Measurements from ENCODE around the gene MYH6.
"Not testable (repeated sequence)": the region's sequence is repeated elsewhere in the genome, so short reads cannot be mapped to it uniquely, and the experiment has no call there.

Gene MYH6

DNA sequence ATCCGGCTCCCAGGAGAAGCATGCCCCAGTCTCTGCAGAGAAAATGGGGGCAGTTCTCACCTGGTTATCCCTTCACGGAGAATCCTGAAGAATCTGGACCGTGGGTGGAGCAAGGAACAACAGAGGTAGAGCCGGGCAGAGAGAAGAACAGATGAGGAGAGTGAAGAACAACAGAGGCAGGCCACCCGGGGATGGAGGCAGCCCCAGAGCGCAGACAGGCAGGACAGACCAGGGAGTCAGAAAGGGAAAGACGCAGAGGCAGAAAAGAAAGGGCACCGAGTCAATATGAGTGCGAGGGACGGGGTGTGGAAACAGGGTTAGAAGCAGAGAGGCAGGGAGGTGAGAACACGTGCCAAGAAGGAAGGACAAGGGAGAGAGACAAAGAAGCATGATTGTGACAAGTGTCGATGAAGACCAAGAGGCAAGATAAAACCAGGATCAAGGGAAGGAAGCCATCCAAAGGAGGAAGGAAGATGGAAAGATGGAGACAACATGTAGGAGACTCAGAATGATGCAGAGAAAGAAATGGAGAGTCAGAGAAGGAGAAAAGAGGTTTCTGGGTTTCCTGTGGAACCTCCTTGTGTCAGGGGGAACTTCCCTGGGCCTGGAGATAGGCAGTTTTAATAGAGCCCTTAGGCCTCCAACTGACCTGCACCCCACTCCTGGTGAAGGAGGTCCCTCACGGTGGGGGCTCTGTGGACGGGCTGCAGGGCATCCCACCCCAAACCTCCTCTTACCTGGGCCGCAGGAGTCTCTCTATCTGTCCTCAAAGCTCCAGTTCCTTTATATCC is at the start of gene MYH6:
Gene MYH6 (minus strand): TSS at position 758 of the 791 bp plus-strand sequence. CDS start 1,050 bp downstream, outside the sequence.
- no peak for DNase-seq (ENCODE audit: low read depth)
- TF ChIP-seq, protein P1, sequence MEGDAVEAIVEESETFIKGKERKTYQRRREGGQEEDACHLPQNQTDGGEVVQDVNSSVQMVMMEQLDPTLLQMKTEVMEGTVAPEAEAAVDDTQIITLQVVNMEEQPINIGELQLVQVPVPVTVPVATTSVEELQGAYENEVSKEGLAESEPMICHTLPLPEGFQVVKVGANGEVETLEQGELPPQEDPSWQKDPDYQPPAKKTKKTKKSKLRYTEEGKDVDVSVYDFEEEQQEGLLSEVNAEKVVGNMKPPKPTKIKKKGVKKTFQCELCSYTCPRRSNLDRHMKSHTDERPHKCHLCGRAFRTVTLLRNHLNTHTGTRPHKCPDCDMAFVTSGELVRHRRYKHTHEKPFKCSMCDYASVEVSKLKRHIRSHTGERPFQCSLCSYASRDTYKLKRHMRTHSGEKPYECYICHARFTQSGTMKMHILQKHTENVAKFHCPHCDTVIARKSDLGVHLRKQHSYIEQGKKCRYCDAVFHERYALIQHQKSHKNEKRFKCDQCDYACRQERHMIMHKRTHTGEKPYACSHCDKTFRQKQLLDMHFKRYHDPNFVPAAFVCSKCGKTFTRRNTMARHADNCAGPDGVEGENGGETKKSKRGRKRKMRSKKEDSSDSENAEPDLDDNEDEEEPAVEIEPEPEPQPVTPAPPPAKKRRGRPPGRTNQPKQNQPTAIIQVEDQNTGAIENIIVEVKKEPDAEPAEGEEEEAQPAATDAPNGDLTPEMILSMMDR (IDR thresholded peaks at IDR 0.05; ENCODE audit: insufficient read depth, low read depth, low read length, missing control alignments) = no peak

DNA sequence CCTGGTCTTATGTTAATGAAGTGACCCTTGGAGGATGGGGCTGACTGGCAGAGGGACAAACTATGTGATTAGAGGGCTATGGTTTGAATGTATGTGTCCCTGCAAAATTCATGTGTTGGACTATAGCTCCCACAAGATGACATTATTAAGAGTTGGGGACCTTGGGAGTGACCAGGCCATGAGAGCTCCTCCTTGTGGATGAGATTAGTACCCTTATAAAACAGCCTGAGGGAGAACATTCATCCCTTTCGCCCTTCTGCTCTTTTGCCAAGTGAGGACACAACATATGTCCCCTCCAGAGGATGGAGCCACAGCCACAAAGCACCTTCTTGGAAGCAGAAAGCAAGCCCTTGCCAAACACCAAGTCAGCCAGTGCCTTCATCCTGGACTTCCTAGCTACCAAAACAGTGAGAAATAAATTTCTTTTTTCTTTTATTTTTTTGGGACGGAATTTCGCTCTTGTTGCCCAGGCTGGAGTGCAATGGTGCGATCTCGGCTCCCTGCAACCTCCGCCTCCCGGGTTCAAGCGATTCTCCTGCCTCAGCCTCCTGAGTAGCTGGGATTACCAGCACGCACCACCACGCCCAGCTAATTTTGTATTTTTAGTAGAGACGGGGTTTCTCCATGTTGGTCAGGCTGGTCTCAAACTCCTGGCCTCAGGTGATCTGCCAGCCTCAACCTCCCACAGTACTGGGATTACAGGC is 49.0 kb upstream of the MYH6 start:
- DNase-seq (ENCODE audit: low read depth) = peak; percentile 16
- not testable (repeated sequence) for H3K4me3 ChIP-seq (ENCODE audit: low read length)

More for the DNA sequence above, at the start of gene MYH6:
- no peak within 1 kb of the TSS for H3K4me3 ChIP-seq (ENCODE audit: low read length)

DNA sequence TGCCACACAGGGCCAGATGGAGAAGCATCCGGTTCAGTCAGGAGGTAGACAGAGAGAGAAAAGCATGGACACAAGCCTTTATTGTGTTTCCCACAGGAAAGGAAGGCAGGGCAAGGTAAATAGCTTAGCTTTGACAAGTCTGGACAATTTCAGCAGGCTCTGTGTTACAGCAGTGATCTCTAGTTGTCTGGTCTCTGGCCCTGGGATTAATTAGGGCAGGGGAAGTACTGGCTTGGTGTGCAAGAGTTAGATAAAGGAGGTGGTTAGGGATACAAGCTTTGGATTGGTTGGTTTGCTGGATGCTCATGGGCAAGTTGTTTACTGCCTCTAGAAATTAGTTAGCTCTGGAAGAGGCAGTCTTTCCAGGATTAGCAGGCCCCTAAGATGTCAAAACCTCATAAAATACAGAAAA is 46.4 kb upstream of the MYH6 start:
- H3K4me3 ChIP-seq (ENCODE audit: low read length) = no peak overlapping the region
- TF ChIP-seq, protein P1 (IDR thresholded peaks at IDR 0.05; ENCODE audit: insufficient read depth, low read depth, low read length, missing control alignments) = no peak
- DNase-seq (ENCODE audit: low read depth) = peak; percentile 81

DNA sequence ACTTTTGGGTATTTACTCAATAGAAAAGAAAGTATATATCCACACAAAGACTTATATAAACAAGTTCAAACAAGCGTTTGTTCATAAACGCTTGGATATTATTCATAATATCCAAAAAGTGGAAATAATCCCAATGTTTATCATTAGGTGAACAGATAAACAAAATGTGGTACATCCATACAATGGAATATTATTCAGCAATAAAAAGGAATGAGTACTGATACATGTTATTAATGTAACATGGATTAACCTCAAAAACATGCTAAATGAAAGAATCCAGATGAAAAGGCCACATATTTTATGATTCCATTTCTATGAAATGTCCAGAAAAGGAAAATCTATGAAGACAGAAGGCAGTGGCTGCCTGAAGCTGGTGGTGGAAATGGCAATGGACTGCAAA is 44.2 kb upstream of the MYH6 start:
- TF ChIP-seq, protein P1 (IDR thresholded peaks at IDR 0.05; ENCODE audit: insufficient read depth, low read depth, low read length, missing control alignments) = no peak
- no peak overlapping the region for H3K4me3 ChIP-seq (ENCODE audit: low read length)
- no peak for DNase-seq (ENCODE audit: low read depth)

DNA sequence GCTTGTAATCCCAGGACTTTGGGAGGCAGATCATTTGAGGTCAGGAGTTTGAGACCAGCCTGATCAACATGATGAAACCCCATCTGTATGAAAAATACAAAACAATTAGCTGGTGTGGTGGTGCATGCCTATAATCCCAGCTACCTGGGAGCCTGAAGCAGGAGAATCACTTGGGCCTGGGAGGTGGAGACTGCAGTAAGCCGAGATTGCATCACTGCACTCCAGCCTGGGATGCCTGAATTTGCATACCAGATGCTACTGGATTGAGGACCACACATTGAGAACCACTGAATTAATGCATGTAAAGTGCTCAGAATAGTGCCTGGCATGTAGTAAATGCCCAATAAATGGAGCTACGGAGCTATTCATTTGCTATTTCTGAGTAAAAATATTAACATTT is 42.3 kb upstream of the MYH6 start:
- no peak overlapping the region for H3K4me3 ChIP-seq (ENCODE audit: low read length)
- TF ChIP-seq, protein P1 (IDR thresholded peaks at IDR 0.05; ENCODE audit: insufficient read depth, low read depth, low read length, missing control alignments) = no peak
- DNase-seq (ENCODE audit: low read depth) = no peak

DNA sequence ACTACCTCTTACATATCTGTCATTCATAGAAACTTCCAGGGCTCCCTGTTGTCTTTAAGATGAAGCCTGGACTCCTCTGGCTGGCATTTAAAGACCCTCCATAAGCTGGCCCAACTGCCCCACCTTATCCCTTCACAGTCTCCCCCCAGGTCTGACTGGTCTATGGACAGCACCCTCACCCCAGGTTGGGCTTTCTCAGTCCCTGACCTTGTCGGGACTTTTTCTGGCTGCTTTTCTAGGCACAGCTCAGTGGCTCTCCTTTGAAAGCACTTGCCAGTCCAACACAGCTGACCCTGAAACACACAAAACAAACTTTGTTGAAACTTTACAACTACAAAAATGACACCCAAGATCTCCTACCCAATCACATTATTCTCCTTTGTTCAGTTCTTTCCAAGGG is 41.2 kb upstream of the MYH6 start:
- no peak overlapping the region for H3K4me3 ChIP-seq (ENCODE audit: low read length)
- no peak for DNase-seq (ENCODE audit: low read depth)
- TF ChIP-seq, protein P1 (IDR thresholded peaks at IDR 0.05; ENCODE audit: insufficient read depth, low read depth, low read length, missing control alignments) = no peak
